ENCODE data around the gene LHX3. TPM values are rescaled to one million over a fixed set of nuclear protein-coding genes. Genes with fewer than 3 reads are reported as not detected.

Gene LHX3
- total and polyA plus RNA-seq, 10 of the 15 experiments (the other 5 are each of a cell fraction or from before 2014, with no cell fraction given), result not detected

DNA sequence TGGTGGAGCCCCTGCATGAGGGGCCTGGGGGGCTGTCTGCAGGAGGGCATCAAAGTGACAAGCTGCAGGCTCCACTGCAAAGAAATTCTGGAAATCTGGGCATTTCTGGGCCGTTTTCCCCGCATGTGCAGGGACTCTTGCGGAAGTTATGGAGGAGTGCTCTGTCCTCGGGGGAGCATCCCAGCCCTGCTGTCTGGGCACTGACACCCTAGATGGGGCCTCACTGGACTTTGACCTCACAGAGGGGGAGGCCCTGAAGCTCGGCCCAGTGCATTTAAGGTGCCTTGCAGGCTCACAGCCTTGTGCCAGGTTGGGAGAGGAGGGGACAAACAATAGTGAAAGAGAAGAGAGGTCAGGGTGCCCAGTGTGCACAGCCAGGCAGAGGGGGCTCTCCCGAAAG is 35.4 kb downstream of the LHX3 start (continued):
- TF ChIP-seq MTA3 (IDR thresholded peaks at IDR 0.05; ENCODE audit: borderline replicate concordance, low read length), result no peak

DNA sequence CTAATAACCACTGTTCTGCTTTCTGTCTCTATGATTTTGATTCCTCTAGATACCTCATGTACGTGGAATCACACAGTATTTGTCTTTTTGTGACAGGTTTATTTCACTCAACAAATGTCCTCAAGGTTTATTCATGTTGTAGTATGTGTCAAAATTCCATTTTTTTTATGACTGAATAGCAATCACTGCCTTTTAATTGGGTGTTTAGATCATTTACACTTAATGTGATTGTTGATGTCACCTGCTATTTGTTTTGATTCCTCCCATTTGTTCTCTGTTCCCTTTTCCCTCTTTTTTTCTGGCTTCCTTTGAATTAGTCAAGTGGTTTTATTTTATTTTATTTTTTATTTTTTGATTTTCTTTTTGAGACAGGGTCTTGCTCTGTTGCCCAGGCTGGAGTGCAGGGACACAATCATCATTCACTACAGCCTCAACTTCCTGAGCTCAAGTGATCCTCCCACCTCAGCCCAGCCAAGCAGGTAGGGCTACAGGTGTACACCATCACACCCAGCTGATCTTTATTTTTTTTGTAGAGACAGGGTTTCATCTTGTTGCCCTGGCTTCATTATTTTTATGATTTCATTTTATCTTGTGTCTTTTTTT is 41.6 kb downstream of the LHX3 start:
- 0% methylated on average over 1 of the region's 1 CpG for WGBS (ENCODE audit: insufficient coverage, insufficient replicate concordance, low lambda C conversion rate, missing lambda C conversion rate)
- ChIA-PET POLR2A (no interaction called here), CTCF (no interaction called here), RAD21 (ENCODE audit: unreplicated experiment) (no interaction called here), SMC1A (ENCODE audit: uncharacterized antibody, unreplicated experiment) (no interaction called here)
- Histone ChIP-seq H3K4me3 (no peak overlapping the region), H3K4me1 (ENCODE audit: control insufficient read depth, insufficient read depth, low read length) (no peaks in the 10 kb centered on the region), H2AFZ (ENCODE audit: control insufficient read depth, low read depth, low read length) (no peak overlapping the region), H3K9me3 (replicated peaks; ENCODE audit: control insufficient read depth, insufficient read depth, low read length) (no peaks in the 10 kb centered on the region), H3K27ac (ENCODE audit: control insufficient read depth, insufficient read depth) (no peak overlapping the region), H3K4me2 (ENCODE audit: control insufficient read depth, insufficient read depth) (no peak overlapping the region), H3K9ac (ENCODE audit: control insufficient read depth, insufficient read depth, low read length) (no peak overlapping the region), H3K27me3 (replicated peaks in 1 of 2; ENCODE audit: control insufficient read depth in 2 of 2, insufficient read depth in 2 of 2, low read length in 1 of 2) (peaks cover 2 to 3% of the 10 kb centered on the region in 2 experiments; a peak in 3 of 4 replicates), H4K20me1 (ENCODE audit: control insufficient read depth, insufficient read depth) (no peaks in the 10 kb centered on the region), H3K36me3 (ENCODE audit: control insufficient read depth in 2 of 2, insufficient read depth in 2 of 2, low read length in 1 of 2) (no peaks in the 10 kb centered on the region), H3K79me2 (ENCODE audit: control insufficient read depth, insufficient read depth, low read length) (no peaks in the 10 kb centered on the region)
- no TSS peak for BruUV-seq (replicated peaks)
- ATAC-seq (no peak), DNase-seq (ENCODE audit: low read depth, low spot score) (no peak), FAIRE-seq (no peak)
- TF ChIP-seq RUNX3 (IDR thresholded peaks at IDR 0.05; ENCODE audit: low read length) (no peak), POU2F2 (IDR thresholded peaks at IDR 0.05; ENCODE audit: borderline replicate concordance, low read depth, low read length) (no peak), ATF7 (IDR thresholded peaks at IDR 0.05; ENCODE audit: low read depth) (no peak), BRCA1 (IDR thresholded peaks at IDR 0.05; ENCODE audit: low read depth, low read length) (no peak), NR2C2 (IDR thresholded peaks at IDR 0.05; ENCODE audit: borderline replicate concordance, control insufficient read depth, insufficient read length, low read depth) (no peak), STAT1 (conservative IDR thresholded peaks at IDR 0.05) (no peak), RELA (IDR thresholded peaks at IDR 0.05; ENCODE audit: borderline replicate concordance, partially characterized antibody) (no peak), LARP7 (IDR thresholded peaks at IDR 0.05) (no peak), HCFC1 (IDR thresholded peaks at IDR 0.05; ENCODE audit: low read length) (no peak), RCOR1 (conservative IDR thresholded peaks at IDR 0.05; ENCODE audit: low read depth, low read length) (no peak), SREBF1 (IDR thresholded peaks at IDR 0.05; ENCODE audit: low read length) (no peak), NRF1 (conservative IDR thresholded peaks at IDR 0.05; ENCODE audit: low read depth, low read length) (no peak)
- TF ChIP-seq, protein P1, sequence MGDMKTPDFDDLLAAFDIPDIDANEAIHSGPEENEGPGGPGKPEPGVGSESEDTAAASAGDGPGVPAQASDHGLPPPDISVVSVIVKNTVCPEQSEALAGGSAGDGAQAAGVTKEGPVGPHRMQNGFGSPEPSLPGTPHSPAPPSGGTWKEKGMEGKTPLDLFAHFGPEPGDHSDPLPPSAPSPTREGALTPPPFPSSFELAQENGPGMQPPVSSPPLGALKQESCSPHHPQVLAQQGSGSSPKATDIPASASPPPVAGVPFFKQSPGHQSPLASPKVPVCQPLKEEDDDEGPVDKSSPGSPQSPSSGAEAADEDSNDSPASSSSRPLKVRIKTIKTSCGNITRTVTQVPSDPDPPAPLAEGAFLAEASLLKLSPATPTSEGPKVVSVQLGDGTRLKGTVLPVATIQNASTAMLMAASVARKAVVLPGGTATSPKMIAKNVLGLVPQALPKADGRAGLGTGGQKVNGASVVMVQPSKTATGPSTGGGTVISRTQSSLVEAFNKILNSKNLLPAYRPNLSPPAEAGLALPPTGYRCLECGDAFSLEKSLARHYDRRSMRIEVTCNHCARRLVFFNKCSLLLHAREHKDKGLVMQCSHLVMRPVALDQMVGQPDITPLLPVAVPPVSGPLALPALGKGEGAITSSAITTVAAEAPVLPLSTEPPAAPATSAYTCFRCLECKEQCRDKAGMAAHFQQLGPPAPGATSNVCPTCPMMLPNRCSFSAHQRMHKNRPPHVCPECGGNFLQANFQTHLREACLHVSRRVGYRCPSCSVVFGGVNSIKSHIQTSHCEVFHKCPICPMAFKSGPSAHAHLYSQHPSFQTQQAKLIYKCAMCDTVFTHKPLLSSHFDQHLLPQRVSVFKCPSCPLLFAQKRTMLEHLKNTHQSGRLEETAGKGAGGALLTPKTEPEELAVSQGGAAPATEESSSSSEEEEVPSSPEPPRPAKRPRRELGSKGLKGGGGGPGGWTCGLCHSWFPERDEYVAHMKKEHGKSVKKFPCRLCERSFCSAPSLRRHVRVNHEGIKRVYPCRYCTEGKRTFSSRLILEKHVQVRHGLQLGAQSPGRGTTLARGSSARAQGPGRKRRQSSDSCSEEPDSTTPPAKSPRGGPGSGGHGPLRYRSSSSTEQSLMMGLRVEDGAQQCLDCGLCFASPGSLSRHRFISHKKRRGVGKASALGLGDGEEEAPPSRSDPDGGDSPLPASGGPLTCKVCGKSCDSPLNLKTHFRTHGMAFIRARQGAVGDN (IDR thresholded peaks at IDR 0.05), result no peak
- TF ChIP-seq, protein P2, sequence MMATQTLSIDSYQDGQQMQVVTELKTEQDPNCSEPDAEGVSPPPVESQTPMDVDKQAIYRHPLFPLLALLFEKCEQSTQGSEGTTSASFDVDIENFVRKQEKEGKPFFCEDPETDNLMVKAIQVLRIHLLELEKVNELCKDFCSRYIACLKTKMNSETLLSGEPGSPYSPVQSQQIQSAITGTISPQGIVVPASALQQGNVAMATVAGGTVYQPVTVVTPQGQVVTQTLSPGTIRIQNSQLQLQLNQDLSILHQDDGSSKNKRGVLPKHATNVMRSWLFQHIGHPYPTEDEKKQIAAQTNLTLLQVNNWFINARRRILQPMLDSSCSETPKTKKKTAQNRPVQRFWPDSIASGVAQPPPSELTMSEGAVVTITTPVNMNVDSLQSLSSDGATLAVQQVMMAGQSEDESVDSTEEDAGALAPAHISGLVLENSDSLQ (IDR thresholded peaks at IDR 0.05), result no peak
- TF ChIP-seq, protein P3, sequence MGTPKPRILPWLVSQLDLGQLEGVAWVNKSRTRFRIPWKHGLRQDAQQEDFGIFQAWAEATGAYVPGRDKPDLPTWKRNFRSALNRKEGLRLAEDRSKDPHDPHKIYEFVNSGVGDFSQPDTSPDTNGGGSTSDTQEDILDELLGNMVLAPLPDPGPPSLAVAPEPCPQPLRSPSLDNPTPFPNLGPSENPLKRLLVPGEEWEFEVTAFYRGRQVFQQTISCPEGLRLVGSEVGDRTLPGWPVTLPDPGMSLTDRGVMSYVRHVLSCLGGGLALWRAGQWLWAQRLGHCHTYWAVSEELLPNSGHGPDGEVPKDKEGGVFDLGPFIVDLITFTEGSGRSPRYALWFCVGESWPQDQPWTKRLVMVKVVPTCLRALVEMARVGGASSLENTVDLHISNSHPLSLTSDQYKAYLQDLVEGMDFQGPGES (IDR thresholded peaks at IDR 0.05), result no peak
- TF ChIP-seq, protein P4, sequence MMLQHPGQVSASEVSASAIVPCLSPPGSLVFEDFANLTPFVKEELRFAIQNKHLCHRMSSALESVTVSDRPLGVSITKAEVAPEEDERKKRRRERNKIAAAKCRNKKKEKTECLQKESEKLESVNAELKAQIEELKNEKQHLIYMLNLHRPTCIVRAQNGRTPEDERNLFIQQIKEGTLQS (IDR thresholded peaks at IDR 0.05; ENCODE audit: borderline replicate concordance, extremely low read depth, low read depth, low read length), result no peak
- intact Hi-C loops (cut with micrococcal nuclease; ENCODE audit: unreplicated experiment), result no loop called here
- in situ Hi-C loops (cut with MboI), result no loop called here

All from GM12878 (cell line).